ENCODE results near the gene PIK3R3.

DNA sequence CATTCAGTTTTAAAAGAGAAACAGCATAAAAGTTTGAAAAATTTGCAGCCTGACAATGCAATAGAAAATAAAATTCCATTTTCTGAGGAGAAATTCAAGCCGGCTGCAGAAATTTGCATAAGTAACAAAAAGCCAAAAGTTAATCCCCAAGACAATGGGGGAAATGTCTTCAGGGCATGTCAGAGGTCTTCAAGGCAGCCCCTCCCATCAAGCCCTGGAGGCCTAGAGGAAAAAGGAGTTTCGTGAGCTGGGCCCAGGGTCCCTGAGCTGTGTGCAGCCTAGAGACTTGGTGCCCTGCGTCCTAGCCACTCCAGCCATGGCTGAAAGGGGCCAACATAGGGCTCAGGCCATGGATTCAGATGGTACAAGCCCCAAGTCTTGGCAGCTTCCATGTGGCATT lies 74.6 kb downstream of the PIK3R3 start:
- TF ChIP-seq, protein P1, sequence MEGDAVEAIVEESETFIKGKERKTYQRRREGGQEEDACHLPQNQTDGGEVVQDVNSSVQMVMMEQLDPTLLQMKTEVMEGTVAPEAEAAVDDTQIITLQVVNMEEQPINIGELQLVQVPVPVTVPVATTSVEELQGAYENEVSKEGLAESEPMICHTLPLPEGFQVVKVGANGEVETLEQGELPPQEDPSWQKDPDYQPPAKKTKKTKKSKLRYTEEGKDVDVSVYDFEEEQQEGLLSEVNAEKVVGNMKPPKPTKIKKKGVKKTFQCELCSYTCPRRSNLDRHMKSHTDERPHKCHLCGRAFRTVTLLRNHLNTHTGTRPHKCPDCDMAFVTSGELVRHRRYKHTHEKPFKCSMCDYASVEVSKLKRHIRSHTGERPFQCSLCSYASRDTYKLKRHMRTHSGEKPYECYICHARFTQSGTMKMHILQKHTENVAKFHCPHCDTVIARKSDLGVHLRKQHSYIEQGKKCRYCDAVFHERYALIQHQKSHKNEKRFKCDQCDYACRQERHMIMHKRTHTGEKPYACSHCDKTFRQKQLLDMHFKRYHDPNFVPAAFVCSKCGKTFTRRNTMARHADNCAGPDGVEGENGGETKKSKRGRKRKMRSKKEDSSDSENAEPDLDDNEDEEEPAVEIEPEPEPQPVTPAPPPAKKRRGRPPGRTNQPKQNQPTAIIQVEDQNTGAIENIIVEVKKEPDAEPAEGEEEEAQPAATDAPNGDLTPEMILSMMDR (IDR thresholded peaks at IDR 0.05): no peak
- TF ChIP-seq POLR2A (IDR thresholded peaks at IDR 0.05): no peak
